PFSK-1 (cell line): Measurements from ENCODE around the gene SEMA4D.

Experiments
- FOXP2 ChIP-seq: optimal IDR thresholded peaks from 2 replicates; pipeline ENCODE3; 2011; ENCODE audit warnings: borderline replicate concordance, control low read depth, inconsistent platforms; ENCODE audit not compliant: insufficient read depth; ENCODE audit errors: extremely low read length, extremely low read depth
- POLR2AphosphoS5 ChIP-seq: IDR thresholded peaks from 2 replicates; pipeline ENCODE4 v1.6.1; 2012; ENCODE audit warnings: low read depth, mild to moderate bottlenecking, control low read depth, low read length, moderate library complexity
- REST ChIP-seq, 2 experiments: IDR thresholded peaks; 2 replicates each; pipeline versions ENCODE4 v1.6.1 to v1.8.0; 2011 to 2012; ENCODE audit warnings: low read depth in 2 of 2, low read length in 2 of 2, control low read depth in 1 of 2, inconsistent platforms in 1 of 2, mild to moderate bottlenecking in 1 of 2, moderate library complexity in 1 of 2; ENCODE audit not compliant: insufficient read depth in 1 of 2
- SIN3A ChIP-seq: IDR thresholded peaks from 2 replicates; pipeline ENCODE4 v1.6.1; 2012; ENCODE audit warnings: mild to moderate bottlenecking, low read length, moderate library complexity, borderline replicate concordance; ENCODE audit not compliant: insufficient read depth
- TAF1 ChIP-seq: IDR thresholded peaks from 2 replicates; pipeline ENCODE4 v1.6.1; 2012; ENCODE audit warnings: low read length, control low read depth, borderline replicate concordance; ENCODE audit not compliant: insufficient read depth

SEMA4D gene

GRCh38 chr9:89470224-89470839 is 27.6 kb downstream of the SEMA4D start:
- TF ChIP-seq POLR2AphosphoS5 (no peak), TAF1 (no peak), SIN3A (no peak), FOXP2 (no peak), REST (IDR thresholded peaks at IDR 0.05; ENCODE audit: insufficient read depth in 1 of 2, low read depth in 2 of 2, low read length in 2 of 2) (no peak)

- no peak for TF ChIP-seq SIN3A
- no peak for TF ChIP-seq TAF1
- no peak for TF ChIP-seq REST (IDR thresholded peaks at IDR 0.05; ENCODE audit: insufficient read depth in 1 of 2, low read depth in 2 of 2, low read length in 2 of 2)
- TF ChIP-seq POLR2AphosphoS5, result no peak
- no peak for TF ChIP-seq FOXP2
Observed at GRCh38 chr9:89469003-89469402, 28.9 kb downstream of the SEMA4D start.

GRCh38 chr9:89468281-89468960 is 29.5 kb downstream of the SEMA4D start:
- TF ChIP-seq REST (IDR thresholded peaks at IDR 0.05; ENCODE audit: insufficient read depth in 1 of 2, low read depth in 2 of 2, low read length in 2 of 2), result no peak
- no peak for TF ChIP-seq TAF1
- no peak for TF ChIP-seq POLR2AphosphoS5
- no peak for TF ChIP-seq FOXP2
- no peak for TF ChIP-seq SIN3A

GRCh38 chr9:89467278-89467625 is 30.7 kb downstream of the SEMA4D start:
- no peak for TF ChIP-seq REST (IDR thresholded peaks at IDR 0.05; ENCODE audit: insufficient read depth in 1 of 2, low read depth in 2 of 2, low read length in 2 of 2)
- TF ChIP-seq SIN3A, result no peak
- TF ChIP-seq TAF1, result no peak
- TF ChIP-seq POLR2AphosphoS5, result no peak
